NB4 (cell line): ENCODE measurements around the gene DIP2C.

ENCODE experiments used
- MYC ChIP-seq: IDR thresholded peaks from 2 replicates; pipeline ENCODE4 v1.6.1; 2011; ENCODE audit warnings: low read depth, low read length
- POLR2A ChIP-seq: IDR thresholded peaks from 2 replicates; pipeline ENCODE4 v1.6.1; 2011; ENCODE audit warnings: mild to moderate bottlenecking; ENCODE audit not compliant: insufficient read length; ENCODE audit errors: extremely low read depth
- TF ChIP-seq, protein P1 (sequence below): IDR thresholded peaks from one replicate; pipeline ENCODE4 v1.5.1; 2012; ENCODE audit warnings: low read depth, low read length
- TF ChIP-seq, protein P2 (sequence below): IDR thresholded peaks from 2 replicates; pipeline ENCODE4 v1.6.1; 2011; ENCODE audit warnings: low read depth, low read length

DNA sequence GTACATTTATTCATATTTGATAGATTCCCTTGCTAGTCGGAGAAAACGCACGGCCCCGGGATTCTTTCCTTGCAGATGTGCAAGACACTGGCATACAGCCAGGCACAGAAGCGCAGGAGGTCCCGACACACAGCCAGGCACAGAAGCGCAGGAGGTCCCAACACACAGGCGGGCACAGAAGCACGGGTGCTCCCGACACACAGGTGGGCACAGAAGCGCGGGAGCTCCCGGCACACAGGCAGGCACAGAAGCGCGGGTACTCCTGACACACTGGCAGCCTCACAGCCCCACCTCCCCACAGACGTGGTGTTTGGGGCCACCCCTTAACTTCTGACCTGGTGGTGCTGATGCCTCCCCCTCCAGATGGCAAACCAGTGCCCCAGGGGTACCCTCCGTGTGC lies 316.9 kb downstream of the DIP2C start:
- TF ChIP-seq POLR2A (no peak), MYC (no peak)
- TF ChIP-seq, protein P1, sequence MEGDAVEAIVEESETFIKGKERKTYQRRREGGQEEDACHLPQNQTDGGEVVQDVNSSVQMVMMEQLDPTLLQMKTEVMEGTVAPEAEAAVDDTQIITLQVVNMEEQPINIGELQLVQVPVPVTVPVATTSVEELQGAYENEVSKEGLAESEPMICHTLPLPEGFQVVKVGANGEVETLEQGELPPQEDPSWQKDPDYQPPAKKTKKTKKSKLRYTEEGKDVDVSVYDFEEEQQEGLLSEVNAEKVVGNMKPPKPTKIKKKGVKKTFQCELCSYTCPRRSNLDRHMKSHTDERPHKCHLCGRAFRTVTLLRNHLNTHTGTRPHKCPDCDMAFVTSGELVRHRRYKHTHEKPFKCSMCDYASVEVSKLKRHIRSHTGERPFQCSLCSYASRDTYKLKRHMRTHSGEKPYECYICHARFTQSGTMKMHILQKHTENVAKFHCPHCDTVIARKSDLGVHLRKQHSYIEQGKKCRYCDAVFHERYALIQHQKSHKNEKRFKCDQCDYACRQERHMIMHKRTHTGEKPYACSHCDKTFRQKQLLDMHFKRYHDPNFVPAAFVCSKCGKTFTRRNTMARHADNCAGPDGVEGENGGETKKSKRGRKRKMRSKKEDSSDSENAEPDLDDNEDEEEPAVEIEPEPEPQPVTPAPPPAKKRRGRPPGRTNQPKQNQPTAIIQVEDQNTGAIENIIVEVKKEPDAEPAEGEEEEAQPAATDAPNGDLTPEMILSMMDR, result no peak
- TF ChIP-seq, protein P2, sequence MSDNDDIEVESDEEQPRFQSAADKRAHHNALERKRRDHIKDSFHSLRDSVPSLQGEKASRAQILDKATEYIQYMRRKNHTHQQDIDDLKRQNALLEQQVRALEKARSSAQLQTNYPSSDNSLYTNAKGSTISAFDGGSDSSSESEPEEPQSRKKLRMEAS, result no peak
